HepG2 (cell line): ENCODE results near the gene HELZ2.

ENCODE experiments used
- CEBPB ChIP-seq: IDR thresholded peaks from 2 replicates; pipeline ENCODE4 v1.6.1; 2011; ENCODE audit warnings: low read depth, low read length, improper control_type of control experiment, borderline replicate concordance
- GTF2F1 ChIP-seq: fragments of 150-350 bp; IDR thresholded peaks from 2 replicates; pipeline ENCODE4 v1.6.1; 2014; ENCODE audit warnings: low read length
- HOXA5 ChIP-seq: sonication (generic); formaldehyde crosslinking; IDR thresholded peaks from 2 replicates; pipeline ENCODE4 v1.4.0; 2020; ENCODE audit warnings: missing genetic modification reagents
- RFX3 ChIP-seq: IDR thresholded peaks from 2 replicates; pipeline ENCODE4 v1.6.1; 2016; ENCODE audit warnings: missing biosample characterization, missing genetic modification reagents
- TF ChIP-seq, protein P1 (sequence below): sonication (generic); formaldehyde crosslinking; IDR thresholded peaks from 2 replicates; pipeline ENCODE4 v1.5.1; 2020; ENCODE audit warnings: missing genetic modification reagents, mild to moderate bottlenecking, borderline replicate concordance
- TF ChIP-seq, protein P2 (sequence below): sonication (generic); formaldehyde crosslinking; IDR thresholded peaks from 2 replicates; pipeline ENCODE4 v1.8.0; 2022; ENCODE audit warnings: mild to moderate bottlenecking, missing genetic modification reagents
- TF ChIP-seq, protein P3 (sequence below): sonication (generic); formaldehyde crosslinking; IDR thresholded peaks from 2 replicates; pipeline ENCODE4 v1.4.0; 2020; ENCODE audit warnings: missing genetic modification reagents

DNA sequence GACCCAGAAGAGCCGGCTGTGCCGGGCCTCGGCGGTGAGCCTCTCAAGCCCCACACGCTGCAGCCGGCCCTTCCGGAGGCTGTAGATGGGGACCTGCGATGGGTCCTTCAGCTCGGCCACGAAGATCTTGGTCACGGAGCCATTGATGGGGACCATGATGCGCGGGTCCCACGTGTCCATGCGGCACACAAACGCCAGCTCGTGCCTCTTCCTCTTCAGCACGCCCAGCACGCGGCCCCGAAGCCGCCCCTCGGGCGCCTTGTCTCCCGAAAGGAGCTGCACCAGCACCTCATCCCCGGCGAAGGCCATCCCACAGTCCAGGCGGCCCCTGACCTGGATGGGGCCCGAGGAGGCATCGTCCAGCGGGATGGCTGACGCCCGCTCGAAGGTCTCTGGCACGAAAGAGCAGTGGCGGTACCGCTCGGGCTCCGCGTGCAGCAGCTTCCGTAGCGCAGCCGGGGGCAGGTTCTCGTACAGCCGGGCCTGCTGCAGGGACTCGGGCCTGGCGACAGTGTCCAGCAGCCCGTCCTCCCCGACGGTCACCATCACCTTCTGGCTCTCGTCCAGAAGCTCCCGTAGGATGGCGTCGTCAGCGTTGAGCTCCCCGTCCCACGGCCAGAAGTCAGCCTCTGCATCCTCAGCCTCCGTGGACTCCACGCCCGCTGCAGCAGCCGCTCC, 8.9 kb downstream of the HELZ2 start:
- no peak for TF ChIP-seq HOXA5 (CRISPR knock-in tag)
- TF ChIP-seq RFX3: no peak
- TF ChIP-seq, protein P1, sequence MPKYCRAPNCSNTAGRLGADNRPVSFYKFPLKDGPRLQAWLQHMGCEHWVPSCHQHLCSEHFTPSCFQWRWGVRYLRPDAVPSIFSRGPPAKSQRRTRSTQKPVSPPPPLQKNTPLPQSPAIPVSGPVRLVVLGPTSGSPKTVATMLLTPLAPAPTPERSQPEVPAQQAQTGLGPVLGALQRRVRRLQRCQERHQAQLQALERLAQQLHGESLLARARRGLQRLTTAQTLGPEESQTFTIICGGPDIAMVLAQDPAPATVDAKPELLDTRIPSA: no peak
- TF ChIP-seq GTF2F1: no peak
- TF ChIP-seq, protein P2, sequence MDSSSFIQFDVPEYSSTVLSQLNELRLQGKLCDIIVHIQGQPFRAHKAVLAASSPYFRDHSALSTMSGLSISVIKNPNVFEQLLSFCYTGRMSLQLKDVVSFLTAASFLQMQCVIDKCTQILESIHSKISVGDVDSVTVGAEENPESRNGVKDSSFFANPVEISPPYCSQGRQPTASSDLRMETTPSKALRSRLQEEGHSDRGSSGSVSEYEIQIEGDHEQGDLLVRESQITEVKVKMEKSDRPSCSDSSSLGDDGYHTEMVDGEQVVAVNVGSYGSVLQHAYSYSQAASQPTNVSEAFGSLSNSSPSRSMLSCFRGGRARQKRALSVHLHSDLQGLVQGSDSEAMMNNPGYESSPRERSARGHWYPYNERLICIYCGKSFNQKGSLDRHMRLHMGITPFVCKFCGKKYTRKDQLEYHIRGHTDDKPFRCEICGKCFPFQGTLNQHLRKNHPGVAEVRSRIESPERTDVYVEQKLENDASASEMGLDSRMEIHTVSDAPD (CRISPR knock-in tag): no peak
- no peak for TF ChIP-seq CEBPB
- TF ChIP-seq, protein P3, sequence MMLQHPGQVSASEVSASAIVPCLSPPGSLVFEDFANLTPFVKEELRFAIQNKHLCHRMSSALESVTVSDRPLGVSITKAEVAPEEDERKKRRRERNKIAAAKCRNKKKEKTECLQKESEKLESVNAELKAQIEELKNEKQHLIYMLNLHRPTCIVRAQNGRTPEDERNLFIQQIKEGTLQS (CRISPR knock-in tag): no peak
